Putamen (tissue), 1 donor: ENCODE data around the gene FSD1L.

ENCODE experiments used
- DNase-seq: peaks from one replicate; pipeline ENCODE4 v3.0.0-alpha.2; 2016; ENCODE audit warnings: low spot score

Gene FSD1L

GRCh38 chr9:105447814-105448812 lies at the start of gene FSD1L:
Gene FSD1L, plus strand, starts transcription at chr9:105448034. Its CDS starts 187 bp downstream, at chr9:105448221.
- DNase-seq = peak; percentile 94

GRCh38 chr9:105399117-105399516 lies 48.7 kb upstream of the FSD1L start:
- DNase-seq = no peak

GRCh38 chr9:105401651-105402050 lies 46.2 kb upstream of the FSD1L start:
- DNase-seq = no peak

DNA sequence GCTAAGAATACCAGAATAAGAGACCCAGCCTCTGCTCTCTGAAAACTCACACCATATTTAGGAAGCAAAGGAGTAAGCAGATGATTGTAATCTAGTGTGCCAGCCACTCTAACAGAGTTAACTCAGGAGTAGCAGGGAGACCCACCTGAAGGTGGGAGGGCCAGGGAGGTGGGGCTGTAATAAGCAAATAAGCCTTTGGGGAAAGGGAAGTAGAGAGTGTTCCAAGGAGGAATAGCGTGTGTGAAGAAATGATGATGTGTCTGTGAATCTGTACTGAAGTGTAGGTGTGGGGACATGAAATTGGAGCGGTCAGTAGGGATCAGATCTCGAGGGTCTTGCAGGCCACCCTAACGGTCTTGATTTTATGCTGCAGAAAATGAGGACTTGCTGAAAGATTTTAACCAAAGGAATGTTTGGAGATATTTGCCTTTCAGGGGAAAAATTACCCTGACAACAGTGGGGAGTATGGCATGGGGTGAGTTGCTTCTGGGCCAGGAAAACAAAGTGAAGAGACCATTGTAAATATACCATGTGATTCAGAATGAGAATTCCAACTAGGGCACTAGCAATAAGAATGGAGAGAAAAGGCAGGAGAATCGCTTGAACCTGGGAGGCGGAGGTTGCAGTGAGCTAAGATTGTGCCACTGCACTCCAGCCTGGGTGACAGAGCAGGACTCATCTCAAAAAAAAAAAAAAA lies 44.1 kb upstream of the FSD1L start:
- DNase-seq = no peak

DNA sequence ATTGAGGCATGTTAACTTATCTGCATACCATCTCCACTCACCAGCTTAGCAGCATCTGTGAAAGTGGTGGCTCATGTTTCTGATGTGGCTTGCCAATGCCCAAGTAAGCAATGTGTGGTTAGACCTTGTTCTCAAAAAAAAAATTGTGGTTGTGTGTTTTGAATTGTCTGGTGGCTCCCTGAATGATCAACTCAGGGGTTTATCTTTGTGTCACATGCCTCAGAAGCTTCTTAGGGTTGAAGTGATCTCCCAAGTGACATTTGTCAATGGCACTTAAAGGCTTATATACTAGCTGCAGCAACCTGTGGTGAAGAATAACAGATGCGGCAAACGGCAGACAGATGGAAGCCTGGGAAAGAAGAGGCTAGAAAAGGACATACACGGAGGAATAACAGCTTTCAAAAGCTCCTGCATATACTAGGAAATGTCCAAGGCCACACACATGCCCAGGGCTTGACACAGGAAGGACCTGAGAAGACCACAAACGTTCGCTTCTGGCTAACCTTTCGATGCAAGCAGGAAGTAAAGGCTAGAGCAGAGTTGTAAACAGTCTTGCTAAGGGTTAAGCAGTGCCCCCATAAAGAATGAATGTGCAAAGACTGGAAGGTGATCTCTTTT lies 42.2 kb upstream of the FSD1L start:
- no peak for DNase-seq

DNA sequence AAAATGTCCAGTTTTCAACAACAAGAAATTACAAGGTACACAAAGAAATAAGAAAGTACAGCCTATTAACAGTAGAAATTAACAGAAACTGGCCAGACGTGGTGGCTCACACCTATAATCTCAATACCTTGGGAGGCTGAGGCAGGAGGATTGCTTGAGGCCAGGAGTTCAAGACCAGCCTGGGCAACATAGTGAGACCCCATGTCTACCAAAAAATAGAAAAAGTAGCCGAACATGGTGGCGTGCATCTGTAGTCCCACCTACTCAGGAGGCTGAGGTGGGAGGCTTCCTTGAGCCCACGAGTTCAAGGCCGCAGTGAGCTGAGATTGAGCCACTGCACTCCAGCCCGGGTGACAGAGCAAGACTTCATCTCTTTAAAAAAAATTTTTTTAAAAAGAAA lies 41.5 kb upstream of the FSD1L start:
- DNase-seq = no peak

GRCh38 chr9:105413525-105413924 lies 34.3 kb upstream of the FSD1L start:
- DNase-seq = peak; percentile 36

DNA sequence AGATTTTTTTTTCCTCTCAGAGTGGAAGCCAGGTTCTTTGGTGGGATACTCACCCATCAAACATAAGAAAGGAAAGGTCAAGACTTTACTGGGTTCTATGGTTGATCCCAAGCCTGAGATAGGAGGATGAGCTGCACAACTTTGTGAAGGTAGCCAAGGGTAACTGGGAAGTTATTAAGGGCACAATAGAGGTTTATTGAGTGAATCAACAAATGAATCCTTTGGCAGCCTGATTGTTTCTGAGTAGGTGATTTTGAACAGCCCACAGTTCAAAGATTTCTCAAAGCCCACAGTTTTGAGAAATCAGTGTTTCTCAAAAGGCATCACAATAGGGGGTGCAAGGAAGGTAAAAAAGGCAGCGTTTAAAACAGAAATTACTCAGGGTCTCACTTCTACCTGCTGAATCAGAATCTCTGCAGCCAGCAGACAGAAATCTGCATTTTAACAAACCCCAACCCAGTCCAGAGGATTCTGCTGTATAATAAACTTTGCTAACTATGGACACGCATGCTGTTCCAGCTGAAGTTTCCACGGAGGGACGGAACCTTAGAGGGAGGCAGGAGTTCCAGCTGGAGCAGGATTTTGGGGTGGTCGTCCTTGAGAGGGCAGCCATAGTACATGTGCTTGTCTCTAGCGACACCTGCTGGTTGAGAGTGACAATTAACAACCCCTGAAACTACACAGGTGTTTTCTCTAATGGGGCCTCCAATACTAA lies 32.7 kb upstream of the FSD1L start:
- DNase-seq = peak; percentile 52

- DNase-seq = no peak
Observed at GRCh38 chr9:105415662-105415980, 32.2 kb upstream of the FSD1L start.

DNA sequence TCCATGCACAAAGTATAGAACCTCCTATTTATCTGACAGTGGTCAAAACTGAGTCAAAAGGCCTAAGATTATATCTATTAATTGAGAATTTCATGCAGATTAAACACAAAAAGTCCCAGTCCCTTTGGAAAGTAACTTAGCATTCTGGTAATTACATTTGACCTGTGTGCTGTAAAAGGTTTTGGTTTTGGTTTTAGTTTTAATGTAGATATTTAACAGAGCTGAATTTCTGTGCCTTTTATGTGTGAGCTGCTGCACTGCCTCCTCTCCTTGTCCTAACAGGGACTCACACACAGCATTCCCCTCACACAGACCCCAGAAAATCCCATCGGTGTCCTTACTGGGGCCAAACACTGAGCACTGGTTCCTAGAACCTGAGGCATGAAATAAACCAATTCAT lies 31.0 kb upstream of the FSD1L start:
- DNase-seq = no peak

DNA sequence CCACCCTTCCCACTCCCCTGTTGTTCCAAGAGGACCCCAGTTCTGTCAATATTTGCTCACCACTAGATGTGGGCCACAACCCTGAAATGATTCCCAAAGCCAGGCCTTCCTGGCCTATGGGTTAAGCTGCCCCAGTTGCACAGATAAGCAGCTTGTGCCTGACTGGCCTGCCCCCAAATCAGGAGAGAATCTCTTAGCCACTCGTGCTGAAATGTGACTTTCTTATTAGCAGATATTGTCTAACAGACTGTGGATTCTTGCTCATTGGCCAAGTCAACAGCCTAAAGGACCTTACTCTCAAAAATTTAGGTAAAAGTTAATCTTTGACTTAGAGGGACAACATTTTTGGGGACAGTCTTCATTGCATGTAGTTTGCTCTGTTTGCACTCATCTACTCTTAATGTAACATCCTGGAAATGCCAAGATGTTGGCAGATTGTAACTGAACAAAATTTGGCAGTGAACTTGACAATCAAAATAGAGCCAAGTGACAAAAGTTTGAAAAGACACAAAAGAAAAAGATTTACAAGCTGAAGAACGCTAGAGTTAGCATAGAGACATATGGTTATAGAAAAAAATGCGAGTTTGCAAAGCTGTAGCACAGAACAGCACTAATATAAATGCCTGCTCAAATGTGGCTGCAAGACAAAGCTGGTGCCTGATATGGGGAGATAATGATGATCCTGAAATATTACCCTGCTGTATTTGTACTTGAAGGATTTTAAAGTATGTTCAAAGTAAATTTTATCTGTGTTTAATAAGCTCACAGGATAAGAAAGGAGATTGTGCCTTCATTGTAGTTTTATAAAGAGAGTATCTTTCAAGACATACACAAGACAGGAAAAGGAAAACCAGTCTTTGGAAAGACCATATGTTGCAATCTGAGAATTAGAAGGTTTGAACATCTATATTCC lies 29.0 kb upstream of the FSD1L start:
- DNase-seq = no peak

- DNase-seq = peak; percentile 24
Observed at GRCh38 chr9:105419816-105420597, 27.8 kb upstream of the FSD1L start.

GRCh38 chr9:105421154-105421553 lies 26.7 kb upstream of the FSD1L start:
- DNase-seq = no peak

- DNase-seq = no peak
Observed at GRCh38 chr9:105421864-105422263, 26.0 kb upstream of the FSD1L start.

DNA sequence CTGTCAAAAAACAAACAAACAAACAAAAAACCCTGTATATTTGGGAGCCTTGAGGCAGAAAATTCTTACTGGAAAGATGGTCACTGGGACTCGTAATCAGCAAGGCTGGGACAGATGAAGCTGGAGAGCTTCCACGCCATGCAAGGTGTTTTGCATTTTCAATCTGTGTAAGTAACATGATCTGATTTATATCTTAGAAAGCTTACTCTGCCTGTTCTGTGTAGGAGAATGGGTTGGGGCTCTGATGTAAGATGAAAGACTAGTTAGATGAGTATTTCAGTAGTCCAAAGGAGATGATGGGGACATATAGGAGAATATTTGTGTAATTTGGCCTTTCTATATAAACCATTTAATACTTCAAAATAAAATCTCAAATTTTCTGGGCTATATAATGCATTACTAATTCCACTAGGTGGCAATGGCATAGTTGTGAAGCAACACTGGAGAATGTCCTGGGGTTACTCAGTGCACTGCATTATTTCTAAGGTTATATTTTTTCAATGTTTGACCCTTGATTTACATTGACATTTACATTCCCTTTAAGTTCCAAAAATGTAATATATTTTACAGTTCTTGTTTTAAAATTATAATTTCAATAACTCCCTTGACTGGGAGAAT lies 21.9 kb upstream of the FSD1L start:
- DNase-seq = no peak

DNA sequence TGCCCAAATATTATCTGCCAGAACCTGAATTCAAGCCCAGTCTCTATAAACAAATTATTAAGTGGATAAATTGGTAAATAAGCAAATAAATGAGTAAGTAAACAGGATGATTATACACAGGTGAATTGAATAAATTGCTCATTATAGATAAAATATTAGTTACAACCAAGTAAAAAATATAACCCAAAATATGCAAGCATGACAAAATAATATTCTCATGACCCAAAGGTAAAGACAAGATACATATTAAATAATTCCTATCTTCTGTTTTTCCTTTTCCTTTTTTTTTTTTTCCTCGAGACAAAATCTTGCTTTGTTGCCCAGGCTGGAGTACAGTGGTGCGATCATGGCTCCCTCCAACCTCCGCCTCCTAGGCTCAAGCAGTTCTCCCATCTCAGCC lies 21.2 kb upstream of the FSD1L start:
- DNase-seq = no peak

- DNase-seq = no peak
Observed at GRCh38 chr9:105431424-105432246, 16.2 kb upstream of the FSD1L start.

DNA sequence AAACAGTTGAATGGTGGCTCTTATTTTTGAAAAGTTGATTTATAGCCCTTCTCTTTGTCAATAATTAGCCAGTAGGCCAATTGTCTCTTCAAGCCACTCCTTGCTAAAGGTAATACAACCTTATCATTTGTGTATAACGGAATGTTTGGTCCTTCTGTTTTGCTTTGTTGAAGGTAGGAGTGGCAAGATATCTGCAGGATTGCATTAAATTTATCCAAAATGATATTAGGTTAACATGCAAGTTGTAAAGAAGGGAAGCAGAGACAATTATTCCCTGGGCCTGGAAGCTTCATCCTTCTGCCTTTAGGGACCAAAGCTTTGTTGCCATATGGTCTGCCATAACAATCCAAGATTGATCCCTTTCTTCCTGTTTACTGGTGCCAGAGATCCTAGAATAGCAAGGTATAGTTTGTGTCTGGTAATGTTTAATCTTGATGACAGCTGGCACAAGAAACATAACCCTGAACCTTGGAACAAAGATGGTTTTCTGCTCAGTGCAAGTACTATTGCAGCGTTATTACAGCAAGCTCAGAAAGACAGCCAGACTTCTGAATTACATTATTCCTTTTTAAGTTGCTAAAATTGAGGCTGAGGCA lies 15.5 kb upstream of the FSD1L start:
- no peak for DNase-seq

DNA sequence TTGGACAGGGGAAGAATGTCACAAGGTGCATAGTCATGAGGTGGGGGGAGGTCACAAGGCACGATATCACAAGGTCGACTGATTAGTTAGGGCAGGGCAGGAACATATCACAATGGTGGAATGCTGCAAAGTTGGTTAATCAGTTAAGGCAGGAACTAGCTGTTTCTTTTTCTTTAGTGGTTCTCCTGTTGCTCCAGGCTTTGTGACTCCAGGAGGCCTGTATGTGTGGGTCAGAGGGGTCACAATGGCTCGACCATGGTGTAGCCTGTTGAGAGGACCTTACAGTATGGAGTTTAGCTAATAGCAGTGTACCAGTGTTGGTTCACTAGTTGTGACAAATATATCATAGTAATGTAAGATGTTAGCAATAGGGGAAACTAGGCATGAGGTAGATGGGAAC lies 12.4 kb upstream of the FSD1L start:
- DNase-seq = no peak
